A673 (cell line): ENCODE data around the gene MYLIP.

Experiments used
- CTCF ChIP-seq: fragments of 300-800, 200-600 bp; sonication (generic); conservative IDR thresholded peaks from 2 replicates; pipeline ENCODE4 v1.5.1; 2017; ENCODE audit warnings: low read depth, mild to moderate bottlenecking, antibody characterized with exemption, low read length, moderate library complexity, mixed read lengths
- EZH2 ChIP-seq: fragments of 200-600 bp; sonication (generic); IDR thresholded peaks from 2 replicates; pipeline ENCODE4 v1.6.1; 2017; ENCODE audit warnings: borderline replicate concordance, low read depth, mild to moderate bottlenecking, mixed read lengths, antibody characterized with exemption, low read length; ENCODE audit not compliant: poor library complexity, severe bottlenecking

GRCh38 chr6:16181439-16182297 is 52.8 kb downstream of the MYLIP start:
- TF ChIP-seq CTCF (no peak), EZH2 (no peak)
